H1 (cell line): ENCODE results near the gene FAM227B. TPM values are rescaled to one million over a fixed set of nuclear protein-coding genes. Genes with fewer than 3 reads are reported as not detected.

Source experiments
- CTCF ChIA-PET: fragments of 300-600 bp; sonication (Branson Sonifier 250); formaldehyde crosslinking; loops from one replicate; lab custom pipeline; 2021; ENCODE audit not compliant: partially characterized antibody; lab: Charles Lee
- POLR2A ChIA-PET: fragments of 300-600 bp; sonication (Branson Sonifier 250); formaldehyde crosslinking; loops from one replicate; lab custom pipeline; 2021; ENCODE audit warnings: inconsistent platforms; ENCODE audit not compliant: partially characterized antibody; lab: Charles Lee
- DNase-seq, 2 experiments: peaks; one replicate each; pipeline versions ENCODE4 v3.0.0 to v3.0.0-alpha.2; 2010 to 2022; ENCODE audit warnings: low spot score in 2 of 2, low read depth in 1 of 2, mixed read lengths in 1 of 2
- FAIRE-seq: peaks from 2 replicates; lab custom pipeline; 2011; peaks lifted over from hg19 to GRCh38; lab: Jason Lieb, UNC
- H2AFZ ChIP-seq: 2 replicates; pipeline ENCODE4 v1.8.1; 2012; ENCODE audit warnings: low read length, inconsistent platforms
- H2AK5ac ChIP-seq: 2 replicates; pipeline ENCODE4 v1.6.1; 2013; ENCODE audit warnings: low read depth, low read length
- H2BK120ac ChIP-seq: replicated peaks from 2 replicates; pipeline ENCODE3; 2013; ENCODE audit warnings: low read depth, low read length, inconsistent platforms
- H2BK12ac ChIP-seq: 2 replicates; pipeline ENCODE4 v1.6.1; 2013; ENCODE audit warnings: low read depth, low read length
- H2BK15ac ChIP-seq: 2 replicates; pipeline ENCODE4 v1.6.1; 2013; ENCODE audit warnings: low read length
- H2BK20ac ChIP-seq: 2 replicates; pipeline ENCODE4 v1.6.1; 2013; ENCODE audit warnings: low read length
- H2BK5ac ChIP-seq: 2 replicates; pipeline ENCODE4 v1.6.1; 2013; ENCODE audit warnings: low read depth, low read length
- H3K14ac ChIP-seq: 2 replicates; pipeline ENCODE4 v1.6.1; 2013; ENCODE audit warnings: inconsistent platforms; ENCODE audit not compliant: insufficient read length
- H3K18ac ChIP-seq: 2 replicates; pipeline ENCODE4 v1.6.1; 2013; ENCODE audit warnings: low read length; ENCODE audit errors: extremely low read depth
- H3K23ac ChIP-seq: 2 replicates; pipeline ENCODE4 v1.6.1; 2013; ENCODE audit warnings: inconsistent platforms; ENCODE audit not compliant: insufficient read length
- H3K23me2 ChIP-seq: 2 replicates; pipeline ENCODE4 v1.6.1; 2013; ENCODE audit warnings: low read depth, low read length
- H3K27ac ChIP-seq: 2 replicates; pipeline ENCODE4 v1.6.1; 2011; ENCODE audit warnings: low read depth, low read length, inconsistent platforms
- H3K27me3 ChIP-seq, 4 experiments: replicated peaks in 1 of 4; 1 replicate in 1 of 4; 2 replicates in 3 of 4; pipeline versions ENCODE4 v1.6.1 to v1.8.1; 2011 to 2013; ENCODE audit warnings: low read length in 3 of 4, mild to moderate bottlenecking in 3 of 4, inconsistent platforms in 2 of 4, mixed read lengths in 2 of 4, moderate library complexity in 1 of 4; ENCODE audit not compliant: control insufficient read depth in 3 of 4, insufficient read depth in 3 of 4; ENCODE audit errors: extremely low read depth in 1 of 4
- H3K36me3 ChIP-seq, 4 experiments: 2 replicates each; pipeline versions ENCODE4 v1.6.1 to v1.8.1; 2011 to 2013; ENCODE audit warnings: mild to moderate bottlenecking in 4 of 4, low read length in 3 of 4, moderate library complexity in 2 of 4, control low read depth in 1 of 4, inconsistent platforms in 1 of 4; ENCODE audit not compliant: insufficient read depth in 4 of 4, control insufficient read depth in 2 of 4
- H3K4ac ChIP-seq: replicated peaks from 2 replicates; pipeline ENCODE3; 2013; ENCODE audit warnings: low read length, low read depth, mixed read lengths, inconsistent platforms; ENCODE audit not compliant: insufficient read length
- H3K4me1 ChIP-seq, 4 experiments: replicated peaks in 1 of 4; 1 replicate in 1 of 4; 2 replicates in 3 of 4; pipeline versions ENCODE4 v1.6.1 to v1.8.1; 2011 to 2013; ENCODE audit warnings: low read length in 3 of 4, inconsistent platforms in 2 of 4, mixed read lengths in 1 of 4; ENCODE audit not compliant: insufficient read depth in 4 of 4, control insufficient read depth in 3 of 4
- H3K4me2 ChIP-seq, 2 experiments: 2 replicates each; pipeline versions ENCODE4 v1.6.1 to v1.8.1; 2011 to 2013; ENCODE audit warnings: low read depth in 2 of 2, low read length in 2 of 2, control low read depth in 1 of 2, inconsistent platforms in 1 of 2, mild to moderate bottlenecking in 1 of 2; ENCODE audit not compliant: insufficient read depth in 1 of 2
- H3K4me3 ChIP-seq, 4 experiments: fragments of 200-600, 300-600 bp in 1 of 4; sonication (generic), shearing (Covaris generic), sonication (Bioruptor Twin) in 1 of 4; 2 replicates each; pipeline versions ENCODE4 v1.5.1 to v1.8.1; 2011 to 2016; ENCODE audit warnings: low read length in 4 of 4, low read depth in 3 of 4, control low read depth in 2 of 4, inconsistent platforms in 2 of 4, mild to moderate bottlenecking in 2 of 4, mixed read lengths in 1 of 4, moderate library complexity in 1 of 4; ENCODE audit not compliant: insufficient read depth in 2 of 4; ENCODE audit errors: extremely low read depth in 1 of 4
- H3K56ac ChIP-seq: replicated peaks from 2 replicates; pipeline ENCODE3; 2013; ENCODE audit warnings: low read depth, mild to moderate bottlenecking, mixed read lengths, low read length, inconsistent platforms; ENCODE audit not compliant: insufficient read length
- H3K79me1 ChIP-seq: 2 replicates; pipeline ENCODE4 v1.6.1; 2013; ENCODE audit warnings: low read depth, low read length, control low read depth
- H3K79me2 ChIP-seq, 2 experiments: 2 replicates each; pipeline versions ENCODE4 v1.6.1 to v1.8.1; 2012 to 2013; ENCODE audit warnings: low read length in 2 of 2, mild to moderate bottlenecking in 2 of 2, inconsistent platforms in 1 of 2; ENCODE audit not compliant: insufficient read depth in 2 of 2, control insufficient read depth in 1 of 2
- H3K9ac ChIP-seq, 4 experiments: replicated peaks in 1 of 4; 1 replicate in 1 of 4; 2 replicates in 3 of 4; pipeline versions ENCODE4 v1.6.1 to v1.8.1; 2011 to 2013; ENCODE audit warnings: low read depth in 3 of 4, low read length in 3 of 4, control low read depth in 2 of 4, mild to moderate bottlenecking in 2 of 4, moderate library complexity in 2 of 4, inconsistent platforms in 1 of 4; ENCODE audit errors: extremely low read depth in 1 of 4
- H3K9me3 ChIP-seq, 2 experiments: 2 replicates each; pipeline versions ENCODE4 v1.6.1 to v1.8.1; 2012 to 2013; ENCODE audit warnings: mild to moderate bottlenecking in 2 of 2, moderate library complexity in 2 of 2, control low read depth in 1 of 2, inconsistent platforms in 1 of 2, low read depth in 1 of 2, low read length in 1 of 2, mixed read lengths in 1 of 2; ENCODE audit not compliant: insufficient read depth in 2 of 2
- H4K20me1 ChIP-seq, 2 experiments: replicated peaks in 1 of 2; 2 replicates each; pipeline versions ENCODE3 to v1.8.1; 2011 to 2013; ENCODE audit warnings: inconsistent platforms in 2 of 2, low read length in 2 of 2, mild to moderate bottlenecking in 1 of 2; ENCODE audit not compliant: insufficient read depth in 2 of 2, control insufficient read depth in 1 of 2
- H4K5ac ChIP-seq: 2 replicates; pipeline ENCODE4 v1.6.1; 2013; ENCODE audit warnings: low read length, low read depth, mixed read lengths, inconsistent platforms; ENCODE audit not compliant: insufficient read length
- H4K8ac ChIP-seq: 2 replicates; pipeline ENCODE4 v1.8.0; 2013; ENCODE audit warnings: mild to moderate bottlenecking, moderate library complexity, low read length, inconsistent platforms; ENCODE audit not compliant: insufficient read depth; ENCODE audit errors: extremely low read depth
- H4K91ac ChIP-seq: replicated peaks from 2 replicates; pipeline ENCODE3; 2013; ENCODE audit warnings: low read length, mixed read lengths, inconsistent platforms; ENCODE audit not compliant: insufficient read length
- RBBP5 ChIP-seq: IDR thresholded peaks from 2 replicates; pipeline ENCODE4 v1.7.1; 2012; ENCODE audit warnings: low read depth, mild to moderate bottlenecking, inconsistent platforms, low read length, moderate library complexity, borderline replicate concordance
- TEAD4 ChIP-seq: IDR thresholded peaks from 2 replicates; pipeline ENCODE4 v1.6.1; 2012; ENCODE audit warnings: low read depth, low read length, inconsistent platforms, mixed read lengths
- WGBS, 2 experiments: shearing (Covaris generic) in 1 of 2; methylation state at CpG; one replicate each; pipeline versions ENCODE4 v1.1.6 to v1.1.7; 2013 to 2015; ENCODE audit warnings: low lambda C conversion rate in 2 of 2, mixed read lengths in 2 of 2, inconsistent platforms in 1 of 2, low coverage in 1 of 2, missing lambda C conversion rate in 1 of 2; ENCODE audit not compliant: insufficient replicate concordance in 2 of 2, insufficient coverage in 1 of 2, insufficient read length in 1 of 2; ENCODE audit errors: extremely low coverage in 1 of 2, missing lambda C conversion rate in 1 of 2; 5-methylcytosine and 5-hydroxymethylcytosine counted together
- polyA plus RNA-seq, 7 experiments: library from polyadenylated mRNA; depleted of rRNA in 3 of 7; stranded (reverse) in 5 of 7; unstranded in 2 of 7; fragments of >200 nt in 5 of 7; fragments of 200-250 nt in 2 of 7; gene quantifications; 1 replicate in 5 of 7; 2 replicates in 1 of 7; 4 replicates in 1 of 7; pipeline versions ENCODE4 v1.2.1 to v1.2.3, GENCODE V29; 2011 to 2013; ENCODE audit warnings: missing spikeins in 2 of 7, mixed read lengths in 2 of 7
- total RNA-seq: library from RNA; stranded (reverse); fragmentation: NEBNext Ultra II Directional; extraction: Animal tissue kit (Norgen Biotek cat#: 25700); gene quantifications from 2 replicates; pipeline ENCODE4 v1.2.1, GENCODE V29; 2021
- TF ChIP-seq, protein P1 (sequence below): IDR thresholded peaks from 2 replicates; pipeline ENCODE4 v1.6.1; 2011; ENCODE audit warnings: low read length, improper control_type of control experiment
- TF ChIP-seq, protein P2 (sequence below), 3 experiments: IDR thresholded peaks; 1 replicate in 2 of 3; 2 replicates in 1 of 3; pipeline versions ENCODE4 v1.5.1 to v1.6.1; 2011; ENCODE audit warnings: low read length in 3 of 3, mild to moderate bottlenecking in 3 of 3, inconsistent platforms in 2 of 3, low read depth in 1 of 3, moderate library complexity in 1 of 3; ENCODE audit not compliant: insufficient read depth in 1 of 3; ENCODE audit errors: control extremely low read depth in 1 of 3

FAM227B gene
- total and polyA plus RNA-seq, 2 of the 8 experiments (the other 6 are each of a cell fraction or from before 2014, with no cell fraction given): 4.0 to 6.5 TPM

DNA sequence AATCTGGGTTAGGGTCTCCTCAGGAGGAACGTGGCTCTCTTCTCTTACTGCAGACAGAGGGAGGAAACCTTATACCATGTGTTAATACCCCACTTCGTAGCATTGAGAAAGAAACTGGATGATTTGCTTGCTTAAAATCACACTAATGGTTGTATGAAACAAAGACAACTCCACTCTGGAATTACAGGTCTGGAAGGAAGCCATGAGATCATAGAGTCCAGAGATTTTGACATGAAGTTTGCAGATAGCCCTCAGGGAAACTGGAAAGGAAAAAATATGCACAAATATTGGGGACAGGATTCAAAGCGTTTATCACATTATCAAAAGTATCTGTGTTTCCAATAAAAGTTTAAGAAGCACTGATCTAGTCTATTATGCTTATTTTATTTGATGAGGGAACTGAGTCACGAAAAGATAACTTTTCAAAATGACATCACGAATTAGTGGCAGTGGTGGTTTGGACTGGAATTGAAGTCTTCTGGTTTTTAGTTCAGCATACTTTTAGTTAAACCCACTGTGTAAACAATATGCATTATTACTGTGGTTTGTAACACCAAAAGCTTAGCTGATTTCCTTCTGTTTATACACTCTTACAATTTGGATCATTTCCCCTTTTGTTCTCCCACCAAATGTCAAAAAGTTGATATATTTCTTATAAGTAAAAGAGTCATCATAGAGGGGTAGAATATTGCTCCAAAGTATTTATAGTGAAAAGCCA lies 180.8 kb downstream of the FAM227B start:
- Histone ChIP-seq H3K36me3 (no peaks in the 10 kb centered on the region), H3K23me2 (no peaks in the 10 kb centered on the region), H3K14ac (no peak overlapping the region), H3K4me2 (no peak overlapping the region), H4K20me1 (no peaks in the 10 kb centered on the region), H3K18ac (no peak overlapping the region), H2BK120ac (no peak overlapping the region), H3K4me3 (no peak overlapping the region), H3K4ac (no peak overlapping the region), H3K27me3 (no peaks in the 10 kb centered on the region), H3K27ac (no peak overlapping the region), H3K79me1 (no peaks in the 10 kb centered on the region), H4K5ac (no peak overlapping the region), H3K56ac (no peak overlapping the region), H3K9me3 (no peaks in the 10 kb centered on the region), H2BK15ac (no peak overlapping the region), H3K9ac (no peak overlapping the region), H3K79me2 (no peaks in the 10 kb centered on the region), H2BK20ac (no peak overlapping the region), H2AK5ac (no peak overlapping the region), H2AFZ (peak overlapping the region; percentile 63; the same call in 1 of the 2 replicates), H3K4me1 (no peaks in the 10 kb centered on the region), H2BK5ac (no peak overlapping the region), H4K91ac (no peak overlapping the region), H4K8ac (no peak overlapping the region), H3K23ac (no peak overlapping the region), H2BK12ac (no peak overlapping the region)
- POLR2A ChIA-PET: no interaction called here
- DNase-seq (no peak), FAIRE-seq (no peak)
- WGBS, 2 experiments: 90% methylated on average over 5 of the region's 5 CpGs; no CpG with 5 or more reads in 1 of the 2 experiments
- CTCF ChIA-PET: interaction anchor here (1.0 kb wide), 1 partner anchor 18 kb away, joined by 5 read pairs; no protein-coding TSS in a partner anchor
- TF ChIP-seq, protein P1, sequence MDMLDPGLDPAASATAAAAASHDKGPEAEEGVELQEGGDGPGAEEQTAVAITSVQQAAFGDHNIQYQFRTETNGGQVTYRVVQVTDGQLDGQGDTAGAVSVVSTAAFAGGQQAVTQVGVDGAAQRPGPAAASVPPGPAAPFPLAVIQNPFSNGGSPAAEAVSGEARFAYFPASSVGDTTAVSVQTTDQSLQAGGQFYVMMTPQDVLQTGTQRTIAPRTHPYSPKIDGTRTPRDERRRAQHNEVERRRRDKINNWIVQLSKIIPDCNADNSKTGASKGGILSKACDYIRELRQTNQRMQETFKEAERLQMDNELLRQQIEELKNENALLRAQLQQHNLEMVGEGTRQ: no peak
- no peak for TF ChIP-seq RBBP5
- TF ChIP-seq, protein P2, sequence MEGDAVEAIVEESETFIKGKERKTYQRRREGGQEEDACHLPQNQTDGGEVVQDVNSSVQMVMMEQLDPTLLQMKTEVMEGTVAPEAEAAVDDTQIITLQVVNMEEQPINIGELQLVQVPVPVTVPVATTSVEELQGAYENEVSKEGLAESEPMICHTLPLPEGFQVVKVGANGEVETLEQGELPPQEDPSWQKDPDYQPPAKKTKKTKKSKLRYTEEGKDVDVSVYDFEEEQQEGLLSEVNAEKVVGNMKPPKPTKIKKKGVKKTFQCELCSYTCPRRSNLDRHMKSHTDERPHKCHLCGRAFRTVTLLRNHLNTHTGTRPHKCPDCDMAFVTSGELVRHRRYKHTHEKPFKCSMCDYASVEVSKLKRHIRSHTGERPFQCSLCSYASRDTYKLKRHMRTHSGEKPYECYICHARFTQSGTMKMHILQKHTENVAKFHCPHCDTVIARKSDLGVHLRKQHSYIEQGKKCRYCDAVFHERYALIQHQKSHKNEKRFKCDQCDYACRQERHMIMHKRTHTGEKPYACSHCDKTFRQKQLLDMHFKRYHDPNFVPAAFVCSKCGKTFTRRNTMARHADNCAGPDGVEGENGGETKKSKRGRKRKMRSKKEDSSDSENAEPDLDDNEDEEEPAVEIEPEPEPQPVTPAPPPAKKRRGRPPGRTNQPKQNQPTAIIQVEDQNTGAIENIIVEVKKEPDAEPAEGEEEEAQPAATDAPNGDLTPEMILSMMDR (IDR thresholded peaks at IDR 0.05; ENCODE audit: control extremely low read depth in 1 of 3, insufficient read depth in 1 of 3, low read depth in 1 of 3, low read length in 3 of 3): no peak
- TF ChIP-seq TEAD4: no peak
